Activated gamma-delta T cell (primary cell): ENCODE measurements around the gene TFB1M.
"Not testable (repeated sequence)": the region's sequence is repeated elsewhere in the genome, so short reads cannot be mapped to it uniquely, and the experiment has no call there.

Experiments
- DNase-seq: peaks from one replicate; lab custom pipeline; 2025; lab: John Stamatoyannopoulos, UW

TFB1M gene

DNA sequence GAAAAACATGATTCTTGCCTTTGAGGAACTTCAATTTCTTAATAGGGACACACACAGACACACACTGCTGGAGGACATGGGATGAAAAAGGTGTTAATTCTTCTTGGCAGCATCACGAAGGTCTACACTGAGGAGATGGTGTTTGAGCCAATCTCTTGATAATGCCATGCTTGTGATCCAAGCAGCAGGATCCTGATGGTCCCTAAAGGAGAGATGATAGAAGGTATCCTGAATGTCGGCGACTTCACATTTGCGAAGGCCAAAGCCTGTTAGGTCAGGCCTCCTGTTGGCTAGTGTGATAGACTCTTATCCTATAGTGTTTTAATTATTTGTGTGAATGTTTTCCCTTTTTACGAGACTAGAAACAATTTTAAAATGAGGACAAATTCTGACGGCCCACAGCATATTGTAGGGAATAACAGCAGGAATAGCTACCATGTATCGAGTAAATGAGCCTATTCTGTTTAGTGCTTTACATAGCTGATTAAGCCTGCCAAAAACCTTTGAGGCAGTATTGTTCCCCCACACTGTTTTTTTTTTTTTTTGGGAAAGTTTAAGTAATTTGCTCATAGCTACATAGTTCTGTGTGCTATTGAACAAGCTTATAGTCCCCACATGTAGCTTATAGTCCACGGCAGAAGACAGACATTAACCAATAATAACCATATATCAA lies 15.3 kb upstream of the TFB1M start:
- no peak for DNase-seq

- DNase-seq, result no peak
These were observed 14.5 kb upstream of the TFB1M start for GRCh38 chr6:155328539-155329459.

DNA sequence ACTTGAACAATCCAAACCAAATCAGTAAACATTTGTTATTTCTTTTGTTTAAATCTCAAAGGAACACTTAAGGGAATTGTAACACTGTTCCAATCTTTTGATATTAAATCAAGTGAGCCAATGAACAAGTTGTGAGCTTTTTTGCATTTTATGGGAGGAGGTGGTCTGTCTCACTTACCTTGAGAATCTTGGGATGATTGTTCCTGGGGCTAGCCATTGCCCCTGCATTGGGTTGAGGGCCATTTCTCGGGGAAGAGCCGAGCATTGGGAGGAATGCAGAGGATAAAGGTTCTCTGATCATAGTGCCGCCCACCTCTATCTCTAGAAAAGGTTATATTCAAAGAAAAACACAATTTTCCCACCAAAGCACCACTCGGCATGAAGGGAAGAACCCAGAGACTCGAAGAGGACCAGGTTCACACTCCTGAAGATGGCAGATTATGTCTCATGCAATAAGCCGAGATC lies 13.8 kb upstream of the TFB1M start:
- no peak for DNase-seq

- DNase-seq, result no peak
These were observed 13.2 kb upstream of the TFB1M start for GRCh38 chr6:155327326-155328073.

DNA sequence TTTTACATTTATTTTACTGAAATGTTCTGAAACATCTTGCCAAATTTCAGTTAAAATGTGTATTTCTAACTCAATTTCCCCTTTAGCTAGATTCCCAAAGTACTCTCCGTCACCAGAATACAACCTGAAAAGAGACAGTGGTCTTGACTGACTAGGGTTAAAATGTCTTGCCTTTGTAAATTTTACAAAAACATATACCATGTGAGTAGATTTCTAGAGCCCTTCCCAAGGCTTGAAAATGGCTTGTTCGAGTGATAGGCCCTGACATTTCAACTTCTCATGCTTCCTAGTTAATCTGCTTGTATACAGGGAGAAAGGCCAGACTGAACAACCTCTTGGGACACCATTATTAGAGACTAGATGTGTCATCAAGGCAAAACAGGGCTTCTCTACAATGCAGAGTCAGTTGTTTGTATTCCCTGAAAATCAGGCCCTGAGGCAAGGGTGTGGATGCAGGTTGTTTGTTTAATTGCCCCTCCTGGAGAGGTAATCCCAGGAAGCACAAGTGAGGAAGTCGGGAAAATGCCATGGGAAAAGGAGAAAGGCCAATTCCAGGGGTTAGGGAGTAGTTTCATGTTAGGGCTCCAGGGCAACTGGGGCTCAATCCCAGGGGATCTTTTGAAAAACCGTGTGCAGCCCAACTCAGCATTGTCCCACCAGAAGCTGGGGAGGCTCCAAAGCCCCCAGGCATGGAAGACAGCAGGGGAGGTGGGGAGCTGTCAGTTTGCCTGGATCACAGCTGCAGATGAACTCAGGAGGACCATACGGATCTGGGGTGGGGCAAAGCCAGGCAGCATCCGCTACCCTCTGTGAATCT lies 11.6 kb upstream of the TFB1M start:
- DNase-seq, result no peak

GRCh38 chr6:155324993-155325392 lies 10.7 kb upstream of the TFB1M start:
- DNase-seq, result no peak

GRCh38 chr6:155324172-155324571 lies 9.9 kb upstream of the TFB1M start:
- DNase-seq, result no peak

DNA sequence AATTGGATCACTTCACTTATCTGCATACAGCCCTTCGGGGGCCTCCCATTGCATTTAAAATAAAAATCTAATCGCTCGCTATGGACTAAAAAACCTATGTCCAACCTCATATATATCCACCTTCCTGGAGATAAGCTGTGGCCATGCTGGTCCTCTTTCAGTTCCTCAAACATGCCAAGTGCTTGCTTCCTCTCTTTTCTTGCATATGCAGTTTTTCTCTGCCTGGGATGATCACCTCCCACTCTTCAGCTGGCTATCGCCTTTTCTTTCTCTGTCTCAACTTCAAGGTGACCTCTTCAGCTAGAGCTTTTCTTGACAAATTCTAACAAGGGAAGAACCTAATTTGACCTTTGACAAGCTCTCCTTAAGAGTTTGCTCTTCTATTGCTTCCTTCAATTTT lies 5.6 kb upstream of the TFB1M start:
- no peak for DNase-seq

- no peak for DNase-seq
These were observed 2.9 kb upstream of the TFB1M start for GRCh38 chr6:155317186-155317585.

- DNase-seq, result no peak
These were observed 2.1 kb upstream of the TFB1M start for GRCh38 chr6:155316419-155316818.

GRCh38 chr6:155315516-155315871 lies 1.2 kb upstream of the TFB1M start:
- no peak for DNase-seq

- no peak for DNase-seq
These were observed 660 bp upstream of the TFB1M start for GRCh38 chr6:155314773-155315515.

DNA sequence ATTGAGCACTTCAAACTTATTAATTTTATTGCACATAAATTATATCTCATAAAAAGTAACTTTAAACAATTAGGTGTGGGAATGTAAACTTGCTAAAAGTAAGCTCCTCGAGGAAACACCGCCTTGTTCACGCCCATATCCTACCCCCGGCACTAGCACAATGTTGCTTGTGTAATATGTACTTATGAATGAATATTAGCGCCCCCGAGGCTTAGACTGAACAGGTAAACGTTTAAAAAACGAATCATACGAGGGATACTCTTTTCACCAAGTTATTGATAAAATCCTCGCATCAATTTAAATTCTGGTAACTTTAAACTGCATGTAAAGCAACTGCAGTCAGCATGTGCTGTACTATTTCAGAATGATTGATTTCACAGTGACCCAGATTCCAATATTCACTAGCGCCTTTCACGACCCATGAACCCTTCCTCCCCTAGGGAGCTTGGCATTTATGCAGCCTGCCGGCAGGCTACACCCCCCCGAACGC lies 637 bp downstream of the TFB1M start:
- DNase-seq, result no peak

- DNase-seq, result not testable (repeated sequence)
These were observed 1.3 kb downstream of the TFB1M start for GRCh38 chr6:155312950-155313349.

GRCh38 chr6:155311583-155311982 lies 2.7 kb downstream of the TFB1M start:
- no peak for DNase-seq

GRCh38 chr6:155311086-155311485 lies 3.2 kb downstream of the TFB1M start:
- DNase-seq, result no peak

DNA sequence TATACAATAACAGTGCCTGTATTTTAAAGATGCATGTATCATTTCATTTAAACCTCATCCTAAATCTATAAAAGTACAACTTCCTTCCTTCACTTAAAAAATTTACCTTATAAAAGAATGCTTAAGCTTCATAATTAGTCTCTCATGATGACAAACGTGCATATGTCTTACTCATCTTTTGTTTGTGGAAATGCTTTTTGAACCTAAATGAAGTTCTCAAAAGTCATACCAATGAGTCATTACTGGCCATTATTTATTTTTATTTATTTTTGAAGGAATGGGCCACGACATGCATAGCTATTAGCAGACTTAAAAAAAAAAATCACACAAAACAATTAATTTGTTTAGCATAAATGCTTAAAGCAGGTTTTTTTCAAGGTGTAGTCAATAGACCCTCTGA lies 3.7 kb downstream of the TFB1M start:
- DNase-seq, result no peak

GRCh38 chr6:155309150-155309549 lies 5.1 kb downstream of the TFB1M start:
- DNase-seq, result no peak

GRCh38 chr6:155306958-155307357 lies 7.3 kb downstream of the TFB1M start:
- DNase-seq, result no peak

DNA sequence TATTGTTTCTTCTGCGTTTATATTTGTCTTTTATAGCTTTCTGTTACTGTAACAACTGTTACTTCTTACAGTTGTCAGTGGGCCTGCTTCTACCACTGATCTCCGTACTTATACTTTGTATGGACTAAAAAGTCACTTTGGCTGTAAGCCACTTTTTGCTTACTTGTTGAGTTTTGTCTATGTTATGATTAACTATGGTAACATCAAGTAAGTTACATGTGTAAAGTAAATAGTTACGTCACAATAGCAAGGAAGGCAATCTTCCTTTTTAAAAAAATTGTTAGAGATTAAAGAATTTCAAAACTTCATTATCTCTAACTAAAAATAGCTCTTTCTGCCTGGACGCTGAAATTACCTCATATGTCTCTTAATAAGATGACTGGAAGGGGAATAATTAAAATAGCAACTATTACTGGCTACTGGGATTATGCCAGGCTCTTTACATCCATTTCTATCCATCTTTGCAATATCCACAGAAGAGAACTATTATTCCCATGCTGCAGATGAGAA lies 10.9 kb downstream of the TFB1M start:
- DNase-seq, result no peak

GRCh38 chr6:155301867-155302266 lies 12.4 kb downstream of the TFB1M start:
- no peak for DNase-seq
